Liver (tissue), 9 donors: ENCODE data around the gene SURF2. TPM values are rescaled to one million over a fixed set of nuclear protein-coding genes. Genes with fewer than 3 reads are reported as not detected.
A peak's percentile ranks its signal among the peaks of the same experiment; 100 is the strongest.

Source experiments
- DNase-seq: peaks from one replicate; pipeline ENCODE4 v3.0.0-alpha.2; 2017; ENCODE audit warnings: low spot score
- H3K27ac ChIP-seq, 2 donors: one replicate each; pipeline ENCODE4 v1.7.0; 2013; ENCODE audit warnings: inconsistent platforms in 2 of 2, low read length in 2 of 2, control low read depth in 1 of 2, low read depth in 1 of 2, mild to moderate bottlenecking in 1 of 2
- H3K27me3 ChIP-seq, 4 donors: one replicate each; pipeline versions ENCODE4 v1.6.1 to v1.7.0; 2013; ENCODE audit warnings: low read length in 3 of 4, inconsistent platforms in 1 of 4, mild to moderate bottlenecking in 1 of 4, moderate library complexity in 1 of 4; ENCODE audit not compliant: control insufficient read depth in 4 of 4, insufficient read depth in 4 of 4
- H3K36me3 ChIP-seq, 4 donors: one replicate each; pipeline versions ENCODE4 v1.6.1 to v1.7.0; 2013; ENCODE audit warnings: low read length in 3 of 4, mild to moderate bottlenecking in 3 of 4, low read depth in 1 of 4, moderate library complexity in 1 of 4; ENCODE audit not compliant: control insufficient read depth in 4 of 4, insufficient read depth in 3 of 4
- H3K4me1 ChIP-seq, 4 donors: one replicate each; pipeline versions ENCODE4 v1.6.1 to v1.7.0; 2013; ENCODE audit warnings: low read length in 3 of 4, mild to moderate bottlenecking in 3 of 4, moderate library complexity in 1 of 4; ENCODE audit not compliant: control insufficient read depth in 4 of 4, insufficient read depth in 4 of 4
- H3K4me3 ChIP-seq, 3 donors: one replicate each; pipeline versions ENCODE4 v1.6.1 to v1.7.0; 2013; ENCODE audit warnings: low read length in 3 of 3, control low read depth in 1 of 3, low read depth in 1 of 3, mild to moderate bottlenecking in 1 of 3
- H3K9ac ChIP-seq, 2 donors: one replicate each; pipeline ENCODE4 v1.7.0; 2013; ENCODE audit warnings: low read length in 2 of 2, mild to moderate bottlenecking in 2 of 2, moderate library complexity in 2 of 2, control low read depth in 1 of 2, low read depth in 1 of 2
- H3K9me3 ChIP-seq, 4 donors: one replicate each; pipeline versions ENCODE4 v1.6.1 to v1.7.0; 2013; ENCODE audit warnings: low read length in 3 of 4; ENCODE audit not compliant: control insufficient read depth in 4 of 4
- ATF3 ChIP-seq: IDR thresholded peaks from 2 replicates; pipeline ENCODE4 v1.6.1; 2016; ENCODE audit warnings: antibody characterized with exemption
- EGR1 ChIP-seq, 2 donors: IDR thresholded peaks; 2 replicates each; pipeline ENCODE4 v1.6.1; 2016 to 2018; ENCODE audit warnings: antibody characterized with exemption in 2 of 2, low read depth in 2 of 2
- FOXA1 ChIP-seq: IDR thresholded peaks from 2 replicates; pipeline ENCODE4 v1.6.1; 2016; ENCODE audit warnings: antibody characterized with exemption
- FOXA2 ChIP-seq: IDR thresholded peaks from 2 replicates; pipeline ENCODE4 v1.6.1; 2016; ENCODE audit warnings: antibody characterized with exemption
- GABPA ChIP-seq, 2 donors: IDR thresholded peaks in 1 of 2; conservative IDR thresholded peaks in 1 of 2; 2 replicates each; pipeline ENCODE4 v1.6.1; 2016; ENCODE audit warnings: antibody characterized with exemption in 2 of 2, mild to moderate bottlenecking in 1 of 2, moderate library complexity in 1 of 2
- HNF4A ChIP-seq, 2 donors: conservative IDR thresholded peaks; 2 replicates each; pipeline ENCODE4 v1.6.1; 2016; ENCODE audit warnings: antibody characterized with exemption in 2 of 2, mild to moderate bottlenecking in 2 of 2
- HNF4G ChIP-seq: IDR thresholded peaks from 2 replicates; pipeline ENCODE4 v1.6.1; 2016; ENCODE audit warnings: antibody characterized with exemption
- JUND ChIP-seq, 2 donors: IDR thresholded peaks; 2 replicates each; pipeline ENCODE4 v1.6.1; 2016; ENCODE audit warnings: antibody characterized with exemption in 2 of 2
- NR2F2 ChIP-seq: IDR thresholded peaks from 2 replicates; pipeline ENCODE4 v1.6.1; 2016; ENCODE audit warnings: antibody characterized with exemption
- RAD21 ChIP-seq, 2 donors: IDR thresholded peaks; 2 replicates each; pipeline ENCODE4 v1.6.1; 2016; ENCODE audit warnings: antibody characterized with exemption in 2 of 2, mild to moderate bottlenecking in 2 of 2
- REST ChIP-seq: IDR thresholded peaks from 2 replicates; pipeline ENCODE4 v1.6.1; 2016; ENCODE audit warnings: antibody characterized with exemption, mild to moderate bottlenecking
- RXRA ChIP-seq, 2 donors: IDR thresholded peaks; 2 replicates each; pipeline ENCODE4 v1.6.1; 2017 to 2018; ENCODE audit warnings: antibody characterized with exemption in 2 of 2, mild to moderate bottlenecking in 1 of 2
- SP1 ChIP-seq: IDR thresholded peaks from 2 replicates; pipeline ENCODE4 v1.6.1; 2018; ENCODE audit warnings: antibody characterized with exemption, mild to moderate bottlenecking
- TAF1 ChIP-seq: conservative IDR thresholded peaks from 2 replicates; pipeline ENCODE4 v1.6.1; 2016; ENCODE audit warnings: antibody characterized with exemption, mild to moderate bottlenecking
- YY1 ChIP-seq: IDR thresholded peaks from 2 replicates; pipeline ENCODE4 v1.6.1; 2016; ENCODE audit warnings: antibody characterized with exemption, mild to moderate bottlenecking
- ZBTB33 ChIP-seq: IDR thresholded peaks from 2 replicates; pipeline ENCODE4 v1.6.1; 2016; ENCODE audit warnings: antibody characterized with exemption
- WGBS: extraction: QIAGEN DNeasy Blood & Tissue Kit; methylation state at CpG from one replicate; pipeline ENCODE4 v1.1.7; 2013; 5-methylcytosine and 5-hydroxymethylcytosine counted together
- polyA plus RNA-seq, 2 donors: library from polyadenylated mRNA; stranded (reverse) in 1 of 2; unstranded in 1 of 2; fragments of 200-250 nt in 1 of 2; fragments of >200 nt in 1 of 2; fragmentation: Nextera tagmentation in 1 of 2; extraction: Ambion mirVana in 1 of 2; gene quantifications; one replicate each; pipeline versions ENCODE4 v1.2.1 to v1.2.3, GENCODE V29; 2013 to 2015
- total RNA-seq, 2 donors: library from RNA; depleted of rRNA; stranded (reverse); fragments of >200 nt; gene quantifications; one replicate each; pipeline ENCODE4 v1.2.3, GENCODE V29; 2014
- TF ChIP-seq, protein P1 (sequence below): fragments of 150-350 bp; IDR thresholded peaks from 2 replicates; pipeline ENCODE4 v1.5.1; 2017; ENCODE audit warnings: improper control_type of control experiment, low read depth, low read length; ENCODE audit not compliant: missing input control
- TF ChIP-seq, protein P2 (sequence below): IDR thresholded peaks from 2 replicates; pipeline ENCODE4 v1.6.1; 2016; ENCODE audit warnings: antibody characterized with exemption
- donor health status: healthy.
- donor health status: healthy.
- donor health status: healthy.
- donor health status: healthy.
- donor health status: healthy.

Gene SURF2
- total and polyA plus RNA-seq, 4 donors, result 6.0 to 15.8 (median 13.7) TPM

- no peak overlapping the region for H3K27ac ChIP-seq
- 33% methylated on average over 14 of the region's 14 CpGs for WGBS
- H3K36me3 ChIP-seq, result no peaks in the 10 kb centered on the region
- H3K9ac ChIP-seq, result no peak overlapping the region
- no peak overlapping the region for H3K4me3 ChIP-seq
- H3K9me3 ChIP-seq, result no peaks in the 10 kb centered on the region
- peaks cover 0 to 7% (median 0%) of the 10 kb centered on the region in 4 donors for H3K27me3 ChIP-seq
- H3K4me1 ChIP-seq, result no peaks in the 10 kb centered on the region
- TF ChIP-seq RAD21 (IDR thresholded peaks at IDR 0.05) (peak in 1 of 2 donors; percentile 17), ZBTB33 (no peak)
- DNase-seq, result no peak
Measured at GRCh38 chr9:133396952-133397351, 40.6 kb downstream of the SURF2 start.

- H3K27me3 ChIP-seq, result peaks cover 0 to 7% (median 0%) of the 10 kb centered on the region in 4 donors
- no peaks in the 10 kb centered on the region for H3K36me3 ChIP-seq
- 79% methylated on average over 6 of the region's 6 CpGs for WGBS
- TF ChIP-seq SP1 (no peak), RXRA (IDR thresholded peaks at IDR 0.05) (no peak), FOXA2 (no peak), YY1 (no peak), ATF3 (no peak), HNF4G (no peak), ZBTB33 (no peak), FOXA1 (no peak), TAF1 (no peak), HNF4A (conservative IDR thresholded peaks at IDR 0.05) (no peak), EGR1 (IDR thresholded peaks at IDR 0.05; ENCODE audit: low read depth in 2 of 2) (no peak), GABPA (IDR thresholded peaks at IDR 0.05 in 1 of 2, conservative IDR thresholded peaks at IDR 0.05 in 1 of 2) (no peak), REST (no peak), RAD21 (IDR thresholded peaks at IDR 0.05) (no peak), NR2F2 (no peak), JUND (IDR thresholded peaks at IDR 0.05) (no peak)
- TF ChIP-seq, protein P1, sequence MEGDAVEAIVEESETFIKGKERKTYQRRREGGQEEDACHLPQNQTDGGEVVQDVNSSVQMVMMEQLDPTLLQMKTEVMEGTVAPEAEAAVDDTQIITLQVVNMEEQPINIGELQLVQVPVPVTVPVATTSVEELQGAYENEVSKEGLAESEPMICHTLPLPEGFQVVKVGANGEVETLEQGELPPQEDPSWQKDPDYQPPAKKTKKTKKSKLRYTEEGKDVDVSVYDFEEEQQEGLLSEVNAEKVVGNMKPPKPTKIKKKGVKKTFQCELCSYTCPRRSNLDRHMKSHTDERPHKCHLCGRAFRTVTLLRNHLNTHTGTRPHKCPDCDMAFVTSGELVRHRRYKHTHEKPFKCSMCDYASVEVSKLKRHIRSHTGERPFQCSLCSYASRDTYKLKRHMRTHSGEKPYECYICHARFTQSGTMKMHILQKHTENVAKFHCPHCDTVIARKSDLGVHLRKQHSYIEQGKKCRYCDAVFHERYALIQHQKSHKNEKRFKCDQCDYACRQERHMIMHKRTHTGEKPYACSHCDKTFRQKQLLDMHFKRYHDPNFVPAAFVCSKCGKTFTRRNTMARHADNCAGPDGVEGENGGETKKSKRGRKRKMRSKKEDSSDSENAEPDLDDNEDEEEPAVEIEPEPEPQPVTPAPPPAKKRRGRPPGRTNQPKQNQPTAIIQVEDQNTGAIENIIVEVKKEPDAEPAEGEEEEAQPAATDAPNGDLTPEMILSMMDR, result no peak
- TF ChIP-seq, protein P2, sequence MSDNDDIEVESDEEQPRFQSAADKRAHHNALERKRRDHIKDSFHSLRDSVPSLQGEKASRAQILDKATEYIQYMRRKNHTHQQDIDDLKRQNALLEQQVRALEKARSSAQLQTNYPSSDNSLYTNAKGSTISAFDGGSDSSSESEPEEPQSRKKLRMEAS, result no peak
- no peaks in the 10 kb centered on the region for H3K9me3 ChIP-seq
- H3K27ac ChIP-seq, result no peak overlapping the region
- DNase-seq, result no peak
- H3K4me1 ChIP-seq, result no peaks in the 10 kb centered on the region
- no peak overlapping the region for H3K4me3 ChIP-seq
- H3K9ac ChIP-seq, result no peak overlapping the region
Measured at GRCh38 chr9:133397370-133397769, 41.0 kb downstream of the SURF2 start.
